GM12878 (cell line): Measurements from ENCODE around the gene NEMP2. TPM values are rescaled to one million over a fixed set of nuclear protein-coding genes. Genes with fewer than 3 reads are reported as not detected.
A peak's percentile ranks its signal among the peaks of the same experiment; 100 is the strongest.

ENCODE experiments used
- ATAC-seq: fragments of 200-7000 bp; cut with Tn5 transposase; 3 replicates; pipeline ENCODE4 v1.9.1; 2020; ENCODE audit warnings: mild to moderate bottlenecking, moderate library complexity
- BruUV-seq: library from RNA; stranded (reverse); fragments of 400-500 nt; replicated peaks from 2 replicates; lab custom pipeline; 2021; lab: Mats Ljungman, UMichigan
- CTCF ChIA-PET: fragments of 300-600 bp; sonication (Branson Sonifier 250); formaldehyde crosslinking; extraction: SDS; loops from one replicate; lab custom pipeline; 2021; ENCODE audit warnings: inconsistent platforms; lab: Yijun Ruan, JAX
- POLR2A ChIA-PET: fragments of 350-600 bp; formaldehyde crosslinking; extraction: SDS; loops from one replicate; lab custom pipeline; 2021; ENCODE audit warnings: inconsistent platforms; lab: Charles Lee
- RAD21 ChIA-PET: fragments of 300-600 bp; sonication (Branson Sonifier 250); formaldehyde crosslinking; loops from one replicate; lab custom pipeline; 2023; ENCODE audit warnings: antibody characterized with exemption; ENCODE audit not compliant: unreplicated experiment; lab: Charles Lee
- SMC1A ChIA-PET: fragments of 300-600 bp; sonication (Branson Sonifier 250); formaldehyde crosslinking; loops from one replicate; lab custom pipeline; 2023; ENCODE audit not compliant: unreplicated experiment, uncharacterized antibody; lab: Charles Lee
- DNase-seq: peaks from one replicate; pipeline ENCODE4 v3.0.0-alpha.2; 2011; ENCODE audit warnings: low read depth, low spot score
- FAIRE-seq: peaks from 3 replicates; lab custom pipeline; 2011; peaks lifted over from hg19 to GRCh38; lab: Jason Lieb, UNC
- H2AFZ ChIP-seq: 2 replicates; pipeline ENCODE4 v1.6.0; 2011; ENCODE audit warnings: low read depth, low read length, control low read depth; ENCODE audit not compliant: control insufficient read depth
- H3K27ac ChIP-seq: 2 replicates; pipeline ENCODE4 v1.5.1; 2011; ENCODE audit warnings: control low read depth; ENCODE audit not compliant: control insufficient read depth, insufficient read depth
- H3K27me3 ChIP-seq, 2 experiments: replicated peaks in 1 of 2; 2 replicates each; pipeline versions ENCODE4 v1.6.0 to v1.6.1; 2011; ENCODE audit warnings: low read length in 1 of 2; ENCODE audit not compliant: control insufficient read depth in 2 of 2, insufficient read depth in 2 of 2
- H3K36me3 ChIP-seq, 2 experiments: 2 replicates each; pipeline ENCODE4 v1.5.1; 2011; ENCODE audit warnings: low read length in 1 of 2; ENCODE audit not compliant: control insufficient read depth in 2 of 2, insufficient read depth in 2 of 2
- H3K4me1 ChIP-seq: 2 replicates; pipeline ENCODE4 v1.6.1; 2011; ENCODE audit warnings: mild to moderate bottlenecking, low read length, moderate library complexity, mixed read lengths; ENCODE audit not compliant: control insufficient read depth, insufficient read depth
- H3K4me2 ChIP-seq: 2 replicates; pipeline ENCODE4 v1.6.0; 2011; ENCODE audit warnings: control low read depth; ENCODE audit not compliant: control insufficient read depth, insufficient read depth
- H3K4me3 ChIP-seq: fragments of 200-600 bp; sonication (generic); 2 replicates; pipeline ENCODE4 v1.5.1; 2016
- H3K79me2 ChIP-seq: 2 replicates; pipeline ENCODE4 v1.6.0; 2011; ENCODE audit warnings: low read length; ENCODE audit not compliant: control insufficient read depth, insufficient read depth
- H3K9ac ChIP-seq: 2 replicates; pipeline ENCODE4 v1.8.0; 2011; ENCODE audit warnings: low read length, control low read depth, mixed read lengths; ENCODE audit not compliant: control insufficient read depth, insufficient read depth
- H3K9me3 ChIP-seq: replicated peaks from 3 replicates; pipeline ENCODE4 v1.5.1; 2011; ENCODE audit warnings: mild to moderate bottlenecking, low read length; ENCODE audit not compliant: control insufficient read depth, insufficient read depth
- H4K20me1 ChIP-seq: 2 replicates; pipeline ENCODE4 v1.6.0; 2011; ENCODE audit not compliant: control insufficient read depth, insufficient read depth
- ASH2L ChIP-seq: fragments of 300-600, 200-600 bp; sonication (generic); IDR thresholded peaks from 2 replicates; pipeline ENCODE4 v1.6.1; 2017; ENCODE audit warnings: low read depth, mild to moderate bottlenecking, borderline replicate concordance
- BRCA1 ChIP-seq: IDR thresholded peaks from 2 replicates; pipeline ENCODE4 v1.6.1; 2011; ENCODE audit warnings: low read depth, low read length, improper control_type of control experiment
- GABPA ChIP-seq: IDR thresholded peaks from 2 replicates; pipeline ENCODE4 v1.6.1; 2014; ENCODE audit warnings: antibody characterized with exemption, low read depth, mild to moderate bottlenecking, inconsistent platforms
- MLLT1 ChIP-seq: fragments of 450-650 bp; IDR thresholded peaks from 2 replicates; pipeline ENCODE4 v1.6.1; 2016; ENCODE audit warnings: mild to moderate bottlenecking
- PBX3 ChIP-seq: IDR thresholded peaks from 2 replicates; pipeline ENCODE4 v1.6.1; 2011; ENCODE audit warnings: mild to moderate bottlenecking, low read depth, low read length, moderate library complexity; ENCODE audit not compliant: insufficient replicate concordance
- PKNOX1 ChIP-seq: fragments of 450-650 bp; IDR thresholded peaks from 2 replicates; pipeline ENCODE4 v1.6.1; 2016; ENCODE audit warnings: mild to moderate bottlenecking
- WGBS: methylation state at CpG from one replicate; pipeline ENCODE4 v1.1.6; 2016; ENCODE audit warnings: low lambda C conversion rate; ENCODE audit not compliant: insufficient replicate concordance, insufficient coverage; ENCODE audit errors: missing lambda C conversion rate; 5-methylcytosine and 5-hydroxymethylcytosine counted together
- in situ Hi-C: fragments of 300-500 bp; cut with MboI; formaldehyde crosslinking; loops from 9 replicates; pipeline ENCODE4 v1.14.3; 2018; ENCODE audit warnings: mixed read lengths
- intact Hi-C: fragments of 100-400 bp; cut with micrococcal nuclease; formaldehyde crosslinking; loops from one replicate; pipeline ENCODE4 v1.14.2; 2022; ENCODE audit not compliant: unreplicated experiment
- polyA plus RNA-seq, 11 experiments: library from polyadenylated mRNA; depleted of rRNA in 4 of 11; unstranded in 6 of 11; stranded (reverse) in 5 of 11; fragments of >200 nt; fragmentation: Nextera tagmentation in 4 of 11; fragmentation: Illumina TruSeq in 1 of 11; extraction: Ambion mirVana in 4 of 11; extraction: Trizol in 1 of 11; gene quantifications; 1 replicate in 1 of 11; 2 replicates in 10 of 11; pipeline versions ENCODE4 v1.2.1 to v1.2.3, GENCODE V29; 2011 to 2016; ENCODE audit warnings: inconsistent platforms in 2 of 11, missing spikeins in 2 of 11, low read depth in 1 of 11
- total RNA-seq, 4 experiments: library from RNA; depleted of rRNA in 3 of 4; stranded (reverse); fragments of >200 nt in 3 of 4; fragmentation: Illumina TruSeq in 1 of 4; extraction: Trizol in 1 of 4; gene quantifications; 2 replicates each; pipeline versions ENCODE4 v1.2.1 to v1.2.3, GENCODE V29; 2013 to 2021

NEMP2 gene
- total and polyA plus RNA-seq, 10 of the 15 experiments (the other 5 are each of a cell fraction or from before 2014, with no cell fraction given): 2.3 to 14.0 (median 8.1) TPM

- intact Hi-C loops: loop anchor here (2.0 kb wide), 2 partner anchors 113 to 143 kb away; partner anchors contain the start of gene NAB1
- H3K4me3 ChIP-seq: peak overlapping the region; percentile 83
- ATAC-seq (no peak), DNase-seq (no peak), FAIRE-seq (no peak)
- H2AFZ ChIP-seq: no peak overlapping the region
- in situ Hi-C loops: no loop called here
- ChIA-PET SMC1A (interaction anchor here (0.8 to 2.4 kb wide), 9 partner anchors 16 to 147 kb away, joined by 3 to 16 read pairs (median 3); no protein-coding TSS in a partner anchor), CTCF (interaction anchor here (0.7 to 0.9 kb wide), 2 partner anchors 11 to 174 kb away, joined by 3 read pairs; no protein-coding TSS in a partner anchor), RAD21 (interaction anchor here (0.8 to 1.1 kb wide), 3 partner anchors 19 to 144 kb away, joined by 3 to 8 read pairs (median 4); no protein-coding TSS in a partner anchor), POLR2A (interaction anchor here (0.5 to 1.1 kb wide), 6 partner anchors 9 to 262 kb away, joined by 3 to 4 read pairs (median 3); no protein-coding TSS in a partner anchor)
- peak overlapping the region; percentile 97 for H3K27ac ChIP-seq
- no peaks in the 10 kb centered on the region for H3K27me3 ChIP-seq
- TF ChIP-seq GABPA (no peak), ASH2L (0 out of 2 replicates have a peak, but pooled peaks have one; percentile 6)
- WGBS: 63% methylated on average over 1 of the region's 1 CpG
- H3K36me3 ChIP-seq: 0 out of 4 replicates have a peak, but pooled peaks cover 0 to 4% of the 10 kb centered on the region in 2 experiments
- H3K4me2 ChIP-seq: peak overlapping the region; percentile 86
- no TSS peak for BruUV-seq
- H3K4me1 ChIP-seq: peaks cover 12% of the 10 kb centered on the region
- peaks cover 15% of the 10 kb centered on the region for H3K9me3 ChIP-seq
- peaks cover 49% of the 10 kb centered on the region for H3K79me2 ChIP-seq
- H3K9ac ChIP-seq: peak overlapping the region; percentile 93
- no peaks in the 10 kb centered on the region for H4K20me1 ChIP-seq
These were observed 1.1 kb upstream of the NEMP2 start for GRCh38 chr2:190535586-190535985.

GRCh38 chr2:190535121-190535439, 558 bp upstream of the NEMP2 start:
- BruUV-seq: TSS peak; percentile 84
- Histone ChIP-seq H4K20me1 (no peaks in the 10 kb centered on the region), H3K9ac (peak overlapping the region; percentile 93), H3K36me3 (0 out of 4 replicates have a peak, but pooled peaks cover 0 to 4% of the 10 kb centered on the region in 2 experiments), H3K9me3 (peaks cover 12% of the 10 kb centered on the region), H2AFZ (peak overlapping the region; percentile 89), H3K4me3 (peak overlapping the region; percentile 88), H3K27ac (peak overlapping the region; percentile 97), H3K4me1 (peaks cover 15% of the 10 kb centered on the region), H3K27me3 (no peaks in the 10 kb centered on the region), H3K4me2 (peak overlapping the region; percentile 86), H3K79me2 (peaks cover 49% of the 10 kb centered on the region)
- no peak for ATAC-seq
- in situ Hi-C loops: no loop called here
- CTCF ChIA-PET: interaction anchor here (3.1 kb wide), 1 partner anchor 145 kb away, joined by 32 read pairs; no protein-coding TSS in a partner anchor
- intact Hi-C loops: loop anchor here (2.0 kb wide), 2 partner anchors 114 to 144 kb away; partner anchors contain the start of gene NAB1
- FAIRE-seq: no peak
- POLR2A ChIA-PET: interaction anchor here (0.6 to 4.2 kb wide), 4 partner anchors 48 to 167 kb away, joined by 3 to 29 read pairs (median 5); no protein-coding TSS in a partner anchor
- SMC1A ChIA-PET: interaction anchor here (1.1 to 3.1 kb wide), 3 partner anchors 48 to 143 kb away, joined by 4 to 36 read pairs (median 4); no protein-coding TSS in a partner anchor
- WGBS: 2% methylated on average over 7 of the region's 7 CpGs
- no peak for DNase-seq
- TF ChIP-seq MLLT1 (0 out of 2 replicates have a peak, but pooled peaks have one; percentile 42), PKNOX1 (peak; percentile 96), PBX3 (peak; percentile 90), BRCA1 (no peak)
- RAD21 ChIA-PET: interaction anchor here (1.4 to 3.1 kb wide), 5 partner anchors 54 to 144 kb away, joined by 3 to 38 read pairs (median 4); no protein-coding TSS in a partner anchor
